ENCODE results near the gene DCX.

- TF ChIP-seq CTCF (IDR thresholded peaks at IDR 0.05) (no peak), POLR2A (IDR thresholded peaks at IDR 0.05) (no peak)
Observed at GRCh38 chrX:111387470-111388070, 24.4 kb downstream of the DCX start.
